ENCODE results near the gene RBL1. TPM values are rescaled to one million over a fixed set of nuclear protein-coding genes. Genes with fewer than 3 reads are reported as not detected.

RBL1 gene
- total and polyA plus RNA-seq, 2 experiments from 2014 or later: 4.4 to 7.0 TPM

DNA sequence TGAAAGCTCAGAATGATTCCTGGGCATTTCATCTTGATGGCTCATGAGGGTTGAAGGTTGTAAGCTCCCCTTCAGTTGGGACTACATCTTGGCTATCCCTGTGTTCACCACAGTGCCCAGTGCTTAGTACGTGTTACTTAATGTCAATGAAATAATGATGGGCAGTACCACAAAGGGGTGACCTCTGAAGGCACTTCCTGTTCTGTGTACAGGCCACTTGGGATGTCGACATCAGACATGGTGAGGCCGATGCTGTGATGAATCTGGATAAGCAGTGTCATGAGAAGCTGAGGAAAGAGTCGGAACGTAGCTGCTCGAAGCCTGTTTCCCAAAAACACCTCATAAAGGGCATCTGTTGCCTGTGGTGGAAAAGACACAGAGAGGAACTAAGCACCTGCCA, 27.6 kb upstream of the RBL1 start:
- H2AFZ ChIP-seq: no peak overlapping the region
- in situ Hi-C loops (cut with MboI): no loop called here
- no peak for DNase-seq
- H3K4me3 ChIP-seq: no peak overlapping the region
- H3K4me1 ChIP-seq (ENCODE audit: insufficient read depth): no peaks in the 10 kb centered on the region
- no peaks in the 10 kb centered on the region for H4K20me1 ChIP-seq (ENCODE audit: insufficient read depth)
- no peaks in the 10 kb centered on the region for H3F3A ChIP-seq (ENCODE audit: insufficient read depth)
- no peaks in the 10 kb centered on the region for H3K9me2 ChIP-seq (ENCODE audit: insufficient read depth)
- WGBS, 2 experiments (ENCODE audit: low coverage in 1 of 2, low lambda C conversion rate in 2 of 2, missing lambda C conversion rate in 2 of 2): 79 to 84% methylated on average over 6 of the region's 6 CpGs
- H3K79me2 ChIP-seq (ENCODE audit: insufficient read depth): no peaks in the 10 kb centered on the region
- no peaks in the 10 kb centered on the region for H3K27me3 ChIP-seq (replicated peaks; ENCODE audit: insufficient read depth)
- H3K9me3 ChIP-seq (ENCODE audit: low read depth): no peaks in the 10 kb centered on the region
- H3K36me3 ChIP-seq (ENCODE audit: low read depth): no peaks in the 10 kb centered on the region
- no peak overlapping the region for H3K27ac ChIP-seq
- TF ChIP-seq EZH2 (IDR thresholded peaks at IDR 0.05; ENCODE audit: insufficient read depth, poor library complexity, severe bottlenecking): no peak
- TF ChIP-seq EZH2phosphoT487 (IDR thresholded peaks at IDR 0.05; ENCODE audit: insufficient read depth, low read depth): no peak
- H3K9ac ChIP-seq: no peak overlapping the region
- no peak overlapping the region for H3K4me2 ChIP-seq (ENCODE audit: unreplicated experiment)

DNA sequence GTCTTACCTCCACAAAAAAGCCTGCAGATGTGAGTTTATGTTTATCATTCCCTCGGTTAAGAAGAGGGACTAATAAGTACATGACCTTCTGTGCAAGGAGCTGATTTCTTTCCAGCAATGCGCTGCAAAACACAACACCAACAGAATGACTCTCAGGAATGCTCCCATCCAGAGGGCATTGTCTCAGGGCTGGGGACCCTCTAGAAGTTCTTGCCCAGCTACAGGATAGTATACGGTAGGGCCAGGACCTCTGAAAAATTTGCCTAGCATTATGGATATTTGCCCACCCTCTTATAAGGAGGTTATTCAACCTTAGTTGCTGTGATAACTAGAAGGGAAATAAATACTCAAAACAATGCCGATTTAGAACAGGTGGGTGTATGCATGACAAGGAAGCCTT, 24.7 kb upstream of the RBL1 start:
- in situ Hi-C loops (cut with MboI): no loop called here
- H3K27me3 ChIP-seq (replicated peaks; ENCODE audit: insufficient read depth): no peaks in the 10 kb centered on the region
- no peak for DNase-seq

DNA sequence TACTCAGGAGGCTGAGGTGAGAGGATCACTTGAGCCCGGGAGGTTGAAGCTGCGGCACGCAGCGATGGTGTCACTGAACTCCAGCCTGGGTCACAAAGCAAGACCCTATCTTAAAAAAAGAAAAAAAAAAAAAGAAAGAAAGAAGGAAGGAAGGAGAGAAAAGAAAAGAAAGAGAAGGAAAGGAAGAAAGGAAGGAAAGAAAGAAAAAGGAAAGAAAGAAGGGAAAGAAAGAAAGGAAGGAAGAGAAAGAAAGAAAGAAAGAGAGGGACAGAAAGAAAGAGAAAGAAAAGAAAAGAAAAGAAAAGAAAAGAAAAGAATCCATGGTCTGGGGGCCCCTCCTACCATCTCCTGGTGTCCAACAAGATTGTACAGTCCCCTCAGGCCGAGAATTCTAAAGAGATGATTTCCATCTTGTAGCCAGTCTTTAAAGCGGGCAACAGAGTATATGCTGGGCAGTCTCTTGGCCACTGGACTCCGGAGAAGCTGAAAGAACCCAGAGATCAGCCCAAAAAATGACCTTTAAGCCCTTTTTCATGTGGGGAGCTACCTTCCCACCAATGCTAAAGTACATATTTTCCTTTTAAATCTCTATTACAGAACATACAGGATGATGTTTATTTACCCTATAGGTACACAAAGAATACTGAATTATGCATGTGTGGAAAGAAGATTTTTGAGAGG, 23.7 kb upstream of the RBL1 start:
- in situ Hi-C loops (cut with MboI): no loop called here
- no peak for DNase-seq
- TF ChIP-seq EZH2phosphoT487 (IDR thresholded peaks at IDR 0.05; ENCODE audit: insufficient read depth, low read depth) (no peak), EZH2 (IDR thresholded peaks at IDR 0.05; ENCODE audit: insufficient read depth, poor library complexity, severe bottlenecking) (no peak)
- Histone ChIP-seq H3K36me3 (ENCODE audit: low read depth) (no peaks in the 10 kb centered on the region), H3K4me2 (ENCODE audit: unreplicated experiment) (no peak overlapping the region), H3K4me3 (no peak overlapping the region), H3K9ac (no peak overlapping the region), H3K27ac (no peak overlapping the region), H4K20me1 (ENCODE audit: insufficient read depth) (no peaks in the 10 kb centered on the region), H3K27me3 (replicated peaks; ENCODE audit: insufficient read depth) (no peaks in the 10 kb centered on the region), H3K4me1 (ENCODE audit: insufficient read depth) (no peaks in the 10 kb centered on the region), H2AFZ (no peak overlapping the region), H3K79me2 (ENCODE audit: insufficient read depth) (no peaks in the 10 kb centered on the region), H3K9me3 (ENCODE audit: low read depth) (no peaks in the 10 kb centered on the region), H3F3A (ENCODE audit: insufficient read depth) (no peaks in the 10 kb centered on the region), H3K9me2 (ENCODE audit: insufficient read depth) (no peaks in the 10 kb centered on the region)
- 78 to 80% methylated on average over 7 of the region's 7 CpGs for WGBS, 2 experiments (ENCODE audit: low coverage in 1 of 2, low lambda C conversion rate in 2 of 2, missing lambda C conversion rate in 2 of 2)

More for the DNA sequence above, 24.7 kb upstream of the RBL1 start:
- TF ChIP-seq EZH2phosphoT487 (IDR thresholded peaks at IDR 0.05; ENCODE audit: insufficient read depth, low read depth): no peak
- TF ChIP-seq EZH2 (IDR thresholded peaks at IDR 0.05; ENCODE audit: insufficient read depth, poor library complexity, severe bottlenecking): no peak
- no peaks in the 10 kb centered on the region for H4K20me1 ChIP-seq (ENCODE audit: insufficient read depth)
- no peak overlapping the region for H3K4me3 ChIP-seq
- no peaks in the 10 kb centered on the region for H3K36me3 ChIP-seq (ENCODE audit: low read depth)
- H3F3A ChIP-seq (ENCODE audit: insufficient read depth): no peaks in the 10 kb centered on the region
- H3K4me2 ChIP-seq (ENCODE audit: unreplicated experiment): no peak overlapping the region
- no peaks in the 10 kb centered on the region for H3K9me2 ChIP-seq (ENCODE audit: insufficient read depth)
- H2AFZ ChIP-seq: no peak overlapping the region
- H3K4me1 ChIP-seq (ENCODE audit: insufficient read depth): no peaks in the 10 kb centered on the region
- H3K9me3 ChIP-seq (ENCODE audit: low read depth): no peaks in the 10 kb centered on the region
- 45 to 49% methylated on average over 4 of the region's 4 CpGs for WGBS, 2 experiments (ENCODE audit: low coverage in 1 of 2, low lambda C conversion rate in 2 of 2, missing lambda C conversion rate in 2 of 2)
- H3K9ac ChIP-seq: no peak overlapping the region
- H3K27ac ChIP-seq: no peak overlapping the region
- no peaks in the 10 kb centered on the region for H3K79me2 ChIP-seq (ENCODE audit: insufficient read depth)

DNA sequence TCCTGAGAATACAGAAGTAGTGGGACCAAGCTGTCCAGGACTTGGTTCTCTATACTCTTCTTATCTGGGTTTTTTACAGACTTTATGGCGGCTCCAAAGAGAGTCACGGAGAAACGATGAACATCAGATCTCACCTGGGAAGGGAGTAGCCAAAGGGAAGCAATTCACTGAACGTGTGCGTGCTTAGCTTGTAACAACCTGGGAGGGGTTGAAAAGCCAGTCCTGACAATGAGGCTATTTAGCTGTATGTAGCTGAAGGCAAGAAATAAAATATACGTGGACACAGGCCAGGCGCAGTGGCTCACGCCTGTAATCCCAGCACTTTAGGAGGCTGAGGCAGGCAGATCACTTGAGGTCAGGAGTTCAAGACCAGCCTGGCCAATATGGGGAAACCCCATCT, 18.2 kb upstream of the RBL1 start:
- Histone ChIP-seq H3K4me2 (ENCODE audit: unreplicated experiment) (no peak overlapping the region), H3K27me3 (replicated peaks; ENCODE audit: insufficient read depth) (no peaks in the 10 kb centered on the region), H3K4me3 (no peak overlapping the region), H2AFZ (no peak overlapping the region), H3K36me3 (ENCODE audit: low read depth) (no peaks in the 10 kb centered on the region), H3K9ac (no peak overlapping the region), H3K9me2 (ENCODE audit: insufficient read depth) (no peaks in the 10 kb centered on the region), H3K4me1 (ENCODE audit: insufficient read depth) (no peaks in the 10 kb centered on the region), H3K27ac (no peak overlapping the region), H3K9me3 (ENCODE audit: low read depth) (no peaks in the 10 kb centered on the region), H3K79me2 (ENCODE audit: insufficient read depth) (no peaks in the 10 kb centered on the region), H3F3A (ENCODE audit: insufficient read depth) (no peaks in the 10 kb centered on the region), H4K20me1 (ENCODE audit: insufficient read depth) (no peaks in the 10 kb centered on the region)
- 89 to 96% methylated on average over 8 of the region's 8 CpGs for WGBS, 2 experiments (ENCODE audit: low coverage in 1 of 2, low lambda C conversion rate in 2 of 2, missing lambda C conversion rate in 2 of 2)
- in situ Hi-C loops (cut with MboI): no loop called here
- DNase-seq: no peak
- TF ChIP-seq EZH2phosphoT487 (IDR thresholded peaks at IDR 0.05; ENCODE audit: insufficient read depth, low read depth): no peak
- no peak for TF ChIP-seq EZH2 (IDR thresholded peaks at IDR 0.05; ENCODE audit: insufficient read depth, poor library complexity, severe bottlenecking)
